HL-60 (cell line): Measurements from ENCODE around the gene GGT7.

Experiments used
- GABPA ChIP-seq: IDR thresholded peaks from 2 replicates; pipeline ENCODE4 v1.6.1; 2012; ENCODE audit warnings: low read depth
- POLR2AphosphoS5 ChIP-seq: IDR thresholded peaks from 2 replicates; pipeline ENCODE4 v1.6.1; 2012; ENCODE audit warnings: low read depth
- TF ChIP-seq, protein P1 (sequence below): IDR thresholded peaks from one replicate; pipeline ENCODE4 v1.5.1; 2011; ENCODE audit warnings: low read length, control low read depth, inconsistent platforms; ENCODE audit not compliant: insufficient read depth
- TF ChIP-seq, protein P2 (sequence below): IDR thresholded peaks from 2 replicates; pipeline ENCODE4 v1.6.1; 2012; ENCODE audit warnings: low read depth; ENCODE audit not compliant: insufficient replicate concordance

DNA sequence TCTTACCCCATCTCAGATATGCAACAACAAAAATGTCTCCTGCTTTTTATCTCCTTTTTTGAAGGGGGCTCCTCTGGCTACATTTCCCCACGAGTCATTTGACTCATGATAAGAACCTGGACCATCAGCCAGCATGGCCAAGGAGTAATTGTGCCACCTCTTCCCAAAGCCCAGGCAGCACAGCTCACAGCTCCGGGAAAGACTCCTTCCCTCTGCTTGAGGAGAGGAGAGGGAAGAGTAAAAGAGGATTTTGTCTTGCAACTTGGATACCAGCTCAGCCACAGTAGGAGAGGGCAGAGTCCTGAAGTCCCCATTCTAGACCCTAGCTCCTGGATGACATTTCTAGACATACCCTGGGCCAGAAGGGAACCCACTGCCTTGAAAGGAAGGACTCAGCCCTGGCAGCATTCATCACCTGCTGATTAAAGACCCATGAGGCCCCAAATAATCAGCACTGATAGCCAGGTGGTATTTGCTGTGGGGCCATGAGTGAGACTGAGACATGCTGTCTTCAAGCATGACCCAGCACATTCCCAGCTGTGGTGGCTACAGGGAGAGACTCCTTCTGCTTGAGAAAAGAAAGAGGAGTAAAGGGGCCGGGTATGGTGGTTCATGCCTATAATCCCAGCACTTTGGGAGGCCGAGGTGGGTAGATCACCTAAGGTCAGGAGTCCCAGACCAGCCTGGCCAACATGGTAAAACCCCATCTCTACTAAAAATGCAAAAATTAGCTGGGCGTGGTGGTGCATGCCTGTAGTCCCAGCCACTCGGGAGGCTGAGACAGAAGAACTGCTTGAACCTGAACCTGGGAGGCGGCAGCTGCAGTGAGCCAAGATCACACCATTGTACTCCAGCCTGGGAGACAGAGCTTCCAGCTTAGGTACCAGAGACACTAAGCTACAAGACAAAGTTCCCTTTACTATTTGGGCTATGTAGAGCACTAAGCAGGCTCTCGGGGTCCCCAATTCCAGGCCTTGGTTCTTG, 75.4 kb downstream of the GGT7 start:
- TF ChIP-seq GABPA (no peak), POLR2AphosphoS5 (no peak)
- TF ChIP-seq, protein P1, sequence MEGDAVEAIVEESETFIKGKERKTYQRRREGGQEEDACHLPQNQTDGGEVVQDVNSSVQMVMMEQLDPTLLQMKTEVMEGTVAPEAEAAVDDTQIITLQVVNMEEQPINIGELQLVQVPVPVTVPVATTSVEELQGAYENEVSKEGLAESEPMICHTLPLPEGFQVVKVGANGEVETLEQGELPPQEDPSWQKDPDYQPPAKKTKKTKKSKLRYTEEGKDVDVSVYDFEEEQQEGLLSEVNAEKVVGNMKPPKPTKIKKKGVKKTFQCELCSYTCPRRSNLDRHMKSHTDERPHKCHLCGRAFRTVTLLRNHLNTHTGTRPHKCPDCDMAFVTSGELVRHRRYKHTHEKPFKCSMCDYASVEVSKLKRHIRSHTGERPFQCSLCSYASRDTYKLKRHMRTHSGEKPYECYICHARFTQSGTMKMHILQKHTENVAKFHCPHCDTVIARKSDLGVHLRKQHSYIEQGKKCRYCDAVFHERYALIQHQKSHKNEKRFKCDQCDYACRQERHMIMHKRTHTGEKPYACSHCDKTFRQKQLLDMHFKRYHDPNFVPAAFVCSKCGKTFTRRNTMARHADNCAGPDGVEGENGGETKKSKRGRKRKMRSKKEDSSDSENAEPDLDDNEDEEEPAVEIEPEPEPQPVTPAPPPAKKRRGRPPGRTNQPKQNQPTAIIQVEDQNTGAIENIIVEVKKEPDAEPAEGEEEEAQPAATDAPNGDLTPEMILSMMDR: no peak
- TF ChIP-seq, protein P2, sequence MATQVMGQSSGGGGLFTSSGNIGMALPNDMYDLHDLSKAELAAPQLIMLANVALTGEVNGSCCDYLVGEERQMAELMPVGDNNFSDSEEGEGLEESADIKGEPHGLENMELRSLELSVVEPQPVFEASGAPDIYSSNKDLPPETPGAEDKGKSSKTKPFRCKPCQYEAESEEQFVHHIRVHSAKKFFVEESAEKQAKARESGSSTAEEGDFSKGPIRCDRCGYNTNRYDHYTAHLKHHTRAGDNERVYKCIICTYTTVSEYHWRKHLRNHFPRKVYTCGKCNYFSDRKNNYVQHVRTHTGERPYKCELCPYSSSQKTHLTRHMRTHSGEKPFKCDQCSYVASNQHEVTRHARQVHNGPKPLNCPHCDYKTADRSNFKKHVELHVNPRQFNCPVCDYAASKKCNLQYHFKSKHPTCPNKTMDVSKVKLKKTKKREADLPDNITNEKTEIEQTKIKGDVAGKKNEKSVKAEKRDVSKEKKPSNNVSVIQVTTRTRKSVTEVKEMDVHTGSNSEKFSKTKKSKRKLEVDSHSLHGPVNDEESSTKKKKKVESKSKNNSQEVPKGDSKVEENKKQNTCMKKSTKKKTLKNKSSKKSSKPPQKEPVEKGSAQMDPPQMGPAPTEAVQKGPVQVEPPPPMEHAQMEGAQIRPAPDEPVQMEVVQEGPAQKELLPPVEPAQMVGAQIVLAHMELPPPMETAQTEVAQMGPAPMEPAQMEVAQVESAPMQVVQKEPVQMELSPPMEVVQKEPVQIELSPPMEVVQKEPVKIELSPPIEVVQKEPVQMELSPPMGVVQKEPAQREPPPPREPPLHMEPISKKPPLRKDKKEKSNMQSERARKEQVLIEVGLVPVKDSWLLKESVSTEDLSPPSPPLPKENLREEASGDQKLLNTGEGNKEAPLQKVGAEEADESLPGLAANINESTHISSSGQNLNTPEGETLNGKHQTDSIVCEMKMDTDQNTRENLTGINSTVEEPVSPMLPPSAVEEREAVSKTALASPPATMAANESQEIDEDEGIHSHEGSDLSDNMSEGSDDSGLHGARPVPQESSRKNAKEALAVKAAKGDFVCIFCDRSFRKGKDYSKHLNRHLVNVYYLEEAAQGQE: no peak
